GM12878 (cell line): ENCODE measurements around the gene PTPRU. TPM values are rescaled to one million over a fixed set of nuclear protein-coding genes. Genes with fewer than 3 reads are reported as not detected.

Experiments used
- ATAC-seq: fragments of 200-7000 bp; cut with Tn5 transposase; 3 replicates; pipeline ENCODE4 v1.9.1; 2020; ENCODE audit warnings: mild to moderate bottlenecking, moderate library complexity
- BruUV-seq: library from RNA; stranded (reverse); fragments of 400-500 nt; replicated peaks from 2 replicates; lab custom pipeline; 2021; lab: Mats Ljungman, UMichigan
- CTCF ChIA-PET: fragments of 300-600 bp; sonication (Branson Sonifier 250); formaldehyde crosslinking; extraction: SDS; loops from one replicate; lab custom pipeline; 2021; ENCODE audit warnings: inconsistent platforms; lab: Yijun Ruan, JAX
- POLR2A ChIA-PET: fragments of 350-600 bp; formaldehyde crosslinking; extraction: SDS; loops from one replicate; lab custom pipeline; 2021; ENCODE audit warnings: inconsistent platforms; lab: Charles Lee
- RAD21 ChIA-PET: fragments of 300-600 bp; sonication (Branson Sonifier 250); formaldehyde crosslinking; loops from one replicate; lab custom pipeline; 2023; ENCODE audit warnings: antibody characterized with exemption; ENCODE audit not compliant: unreplicated experiment; lab: Charles Lee
- SMC1A ChIA-PET: fragments of 300-600 bp; sonication (Branson Sonifier 250); formaldehyde crosslinking; loops from one replicate; lab custom pipeline; 2023; ENCODE audit not compliant: unreplicated experiment, uncharacterized antibody; lab: Charles Lee
- DNase-seq: peaks from one replicate; pipeline ENCODE4 v3.0.0-alpha.2; 2011; ENCODE audit warnings: low read depth, low spot score
- FAIRE-seq: peaks from 3 replicates; lab custom pipeline; 2011; peaks lifted over from hg19 to GRCh38; lab: Jason Lieb, UNC
- H2AFZ ChIP-seq: 2 replicates; pipeline ENCODE4 v1.6.0; 2011; ENCODE audit warnings: low read depth, low read length, control low read depth; ENCODE audit not compliant: control insufficient read depth
- H3K27ac ChIP-seq: 2 replicates; pipeline ENCODE4 v1.5.1; 2011; ENCODE audit warnings: control low read depth; ENCODE audit not compliant: control insufficient read depth, insufficient read depth
- H3K27me3 ChIP-seq, 2 experiments: replicated peaks in 1 of 2; 2 replicates each; pipeline versions ENCODE4 v1.6.0 to v1.6.1; 2011; ENCODE audit warnings: low read length in 1 of 2; ENCODE audit not compliant: control insufficient read depth in 2 of 2, insufficient read depth in 2 of 2
- H3K36me3 ChIP-seq, 2 experiments: 2 replicates each; pipeline ENCODE4 v1.5.1; 2011; ENCODE audit warnings: low read length in 1 of 2; ENCODE audit not compliant: control insufficient read depth in 2 of 2, insufficient read depth in 2 of 2
- H3K4me1 ChIP-seq: 2 replicates; pipeline ENCODE4 v1.6.1; 2011; ENCODE audit warnings: mild to moderate bottlenecking, low read length, moderate library complexity, mixed read lengths; ENCODE audit not compliant: control insufficient read depth, insufficient read depth
- H3K4me2 ChIP-seq: 2 replicates; pipeline ENCODE4 v1.6.0; 2011; ENCODE audit warnings: control low read depth; ENCODE audit not compliant: control insufficient read depth, insufficient read depth
- H3K4me3 ChIP-seq: fragments of 200-600 bp; sonication (generic); 2 replicates; pipeline ENCODE4 v1.5.1; 2016
- H3K79me2 ChIP-seq: 2 replicates; pipeline ENCODE4 v1.6.0; 2011; ENCODE audit warnings: low read length; ENCODE audit not compliant: control insufficient read depth, insufficient read depth
- H3K9ac ChIP-seq: 2 replicates; pipeline ENCODE4 v1.8.0; 2011; ENCODE audit warnings: low read length, control low read depth, mixed read lengths; ENCODE audit not compliant: control insufficient read depth, insufficient read depth
- H3K9me3 ChIP-seq: replicated peaks from 3 replicates; pipeline ENCODE4 v1.5.1; 2011; ENCODE audit warnings: mild to moderate bottlenecking, low read length; ENCODE audit not compliant: control insufficient read depth, insufficient read depth
- H4K20me1 ChIP-seq: 2 replicates; pipeline ENCODE4 v1.6.0; 2011; ENCODE audit not compliant: control insufficient read depth, insufficient read depth
- ASH2L ChIP-seq: fragments of 300-600, 200-600 bp; sonication (generic); IDR thresholded peaks from 2 replicates; pipeline ENCODE4 v1.6.1; 2017; ENCODE audit warnings: low read depth, mild to moderate bottlenecking, borderline replicate concordance
- BACH1 ChIP-seq: fragments of 450-650 bp; IDR thresholded peaks from 2 replicates; pipeline ENCODE4 v1.6.1; 2017; ENCODE audit warnings: mild to moderate bottlenecking, borderline replicate concordance
- CBFB ChIP-seq: IDR thresholded peaks from 2 replicates; pipeline ENCODE4 v1.6.1; 2016; ENCODE audit warnings: antibody characterized with exemption, low read depth
- CHD1 ChIP-seq: IDR thresholded peaks from 2 replicates; pipeline ENCODE4 v1.6.1; 2012; ENCODE audit warnings: low read depth, low read length, improper control_type of control experiment
- CREB1 ChIP-seq: IDR thresholded peaks from 2 replicates; pipeline ENCODE4 v1.6.1; 2012; ENCODE audit warnings: low read depth, mild to moderate bottlenecking, inconsistent platforms
- ETV6 ChIP-seq, 2 experiments: fragments of 450-650 bp in 1 of 2; IDR thresholded peaks in 1 of 2; conservative IDR thresholded peaks in 1 of 2; 2 replicates each; pipeline ENCODE4 v1.6.1; 2014; ENCODE audit warnings: antibody characterized with exemption in 1 of 2, borderline replicate concordance in 1 of 2, low read depth in 1 of 2, mild to moderate bottlenecking in 1 of 2, moderate library complexity in 1 of 2
- HCFC1 ChIP-seq: fragments of 150-350 bp; IDR thresholded peaks from 2 replicates; pipeline ENCODE4 v1.6.1; 2014; ENCODE audit warnings: low read length
- MEF2B ChIP-seq: fragments of 450-650 bp; IDR thresholded peaks from 2 replicates; pipeline ENCODE4 v1.6.1; 2018; ENCODE audit warnings: mild to moderate bottlenecking, moderate library complexity; ENCODE audit not compliant: partially characterized antibody, poor library complexity, severe bottlenecking
- NFXL1 ChIP-seq: fragments of 450-650 bp; IDR thresholded peaks from 2 replicates; pipeline ENCODE4 v1.6.1; 2017; ENCODE audit warnings: antibody characterized with exemption, mild to moderate bottlenecking, borderline replicate concordance
- SREBF2 ChIP-seq: IDR thresholded peaks from 2 replicates; pipeline ENCODE4 v1.6.1; 2012; ENCODE audit warnings: mild to moderate bottlenecking, low read length
- SUPT20H ChIP-seq: IDR thresholded peaks from 2 replicates; pipeline ENCODE4 v1.6.1; 2011; ENCODE audit warnings: low read depth, mild to moderate bottlenecking, low read length, moderate library complexity, borderline replicate concordance; ENCODE audit not compliant: control insufficient read depth
- YY1 ChIP-seq: IDR thresholded peaks from 2 replicates; pipeline ENCODE4 v1.6.1; 2011; ENCODE audit warnings: low read depth, mild to moderate bottlenecking, low read length
- ZNF207 ChIP-seq: fragments of 450-650 bp; IDR thresholded peaks from 2 replicates; pipeline ENCODE4 v1.6.1; 2014; ENCODE audit warnings: antibody characterized with exemption, mild to moderate bottlenecking, borderline replicate concordance
- ZZZ3 ChIP-seq: IDR thresholded peaks from 2 replicates; pipeline ENCODE4 v1.6.1; 2011; ENCODE audit warnings: low read depth; ENCODE audit not compliant: control insufficient read depth, insufficient read length
- WGBS: methylation state at CpG from one replicate; pipeline ENCODE4 v1.1.6; 2016; ENCODE audit warnings: low lambda C conversion rate; ENCODE audit not compliant: insufficient replicate concordance, insufficient coverage; ENCODE audit errors: missing lambda C conversion rate; 5-methylcytosine and 5-hydroxymethylcytosine counted together
- in situ Hi-C: fragments of 300-500 bp; cut with MboI; formaldehyde crosslinking; loops from 9 replicates; pipeline ENCODE4 v1.14.3; 2018; ENCODE audit warnings: mixed read lengths
- intact Hi-C: fragments of 100-400 bp; cut with micrococcal nuclease; formaldehyde crosslinking; loops from one replicate; pipeline ENCODE4 v1.14.2; 2022; ENCODE audit not compliant: unreplicated experiment
- polyA plus RNA-seq, 11 experiments: library from polyadenylated mRNA; depleted of rRNA in 4 of 11; unstranded in 6 of 11; stranded (reverse) in 5 of 11; fragments of >200 nt; fragmentation: Nextera tagmentation in 4 of 11; fragmentation: Illumina TruSeq in 1 of 11; extraction: Ambion mirVana in 4 of 11; extraction: Trizol in 1 of 11; gene quantifications; 1 replicate in 1 of 11; 2 replicates in 10 of 11; pipeline versions ENCODE4 v1.2.1 to v1.2.3, GENCODE V29; 2011 to 2016; ENCODE audit warnings: inconsistent platforms in 2 of 11, missing spikeins in 2 of 11, low read depth in 1 of 11
- total RNA-seq, 4 experiments: library from RNA; depleted of rRNA in 3 of 4; stranded (reverse); fragments of >200 nt in 3 of 4; fragmentation: Illumina TruSeq in 1 of 4; extraction: Trizol in 1 of 4; gene quantifications; 2 replicates each; pipeline versions ENCODE4 v1.2.1 to v1.2.3, GENCODE V29; 2013 to 2021
- TF ChIP-seq, protein P1 (sequence below): IDR thresholded peaks from 2 replicates; pipeline ENCODE4 v1.6.1; 2011; ENCODE audit warnings: low read depth, low read length, improper control_type of control experiment, borderline replicate concordance
- TF ChIP-seq, protein P2 (sequence below): fragments of 150-350 bp; IDR thresholded peaks from 2 replicates; pipeline ENCODE4 v1.6.1; 2014; ENCODE audit warnings: mild to moderate bottlenecking, low read depth, low read length
- TF ChIP-seq, protein P3 (sequence below), 3 experiments: IDR thresholded peaks in 2 of 3; conservative IDR thresholded peaks in 1 of 3; 2 replicates each; pipeline ENCODE4 v1.5.1; 2011; ENCODE audit warnings: low read depth in 3 of 3, low read length in 3 of 3, mild to moderate bottlenecking in 3 of 3, control low read depth in 2 of 3, moderate library complexity in 2 of 3, inconsistent platforms in 1 of 3, mixed read lengths in 1 of 3; ENCODE audit not compliant: control insufficient read depth in 2 of 3, insufficient read depth in 1 of 3; ENCODE audit errors: extremely low read depth in 1 of 3
- TF ChIP-seq, protein P4 (sequence below): IDR thresholded peaks from 2 replicates; pipeline ENCODE4 v1.6.1; 2012; ENCODE audit warnings: low read depth, low read length, improper control_type of control experiment

PTPRU gene
- total and polyA plus RNA-seq, 10 of the 15 experiments (the other 5 are each of a cell fraction or from before 2014, with no cell fraction given) = 0.04 to 2.5 (median 0.73) TPM

DNA sequence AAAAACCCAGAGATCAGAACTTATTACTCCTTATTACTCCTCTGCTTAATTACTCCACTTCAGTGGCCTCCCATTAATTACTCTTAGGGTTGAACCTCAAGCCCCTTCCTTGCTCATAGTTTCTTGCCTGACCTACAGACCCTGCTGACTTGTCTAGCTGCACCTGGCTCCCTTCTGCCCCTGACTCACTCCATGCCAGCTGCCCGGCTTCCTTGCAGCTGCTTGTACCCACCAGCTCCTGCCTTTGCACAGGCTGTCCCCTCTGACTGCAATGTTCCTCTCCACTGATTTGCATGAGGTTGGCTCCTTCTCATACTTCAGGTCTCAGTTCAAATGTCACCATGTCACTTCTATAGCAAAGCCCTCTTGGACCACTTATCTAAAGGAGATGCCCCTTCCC, 1.9 kb upstream of the PTPRU start:
- ChIA-PET CTCF (interaction anchor here (1.1 kb wide), 1 partner anchor 17 kb away, joined by 3 read pairs; no protein-coding TSS in a partner anchor), POLR2A (interaction anchor here (0.5 to 0.6 kb wide), 2 partner anchors 278 to 1545 kb away, joined by 4 to 5 read pairs; no protein-coding TSS in a partner anchor), SMC1A (interaction anchor here (0.6 kb wide), 2 partner anchors 313 to 463 kb away, joined by 3 to 4 read pairs; no protein-coding TSS in a partner anchor), RAD21 (no interaction called here)
- Histone ChIP-seq H3K9me3 (no peaks in the 10 kb centered on the region), H3K27me3 (peaks cover 10 to 20% of the 10 kb centered on the region in 2 experiments), H4K20me1 (no peaks in the 10 kb centered on the region), H2AFZ (no peak overlapping the region), H3K27ac (no peak overlapping the region), H3K4me2 (no peak overlapping the region), H3K4me1 (peaks cover 12% of the 10 kb centered on the region), H3K4me3 (no peak overlapping the region), H3K36me3 (no peaks in the 10 kb centered on the region), H3K79me2 (peaks cover 11% of the 10 kb centered on the region), H3K9ac (no peak overlapping the region)
- ATAC-seq = no peak
- no peak for FAIRE-seq
- intact Hi-C loops (no loop called here), in situ Hi-C loops (loop anchor here (10.0 kb wide), 1 partner anchor 1680 kb away; no protein-coding TSS in a partner anchor)
- WGBS = 5% methylated on average over 1 of the region's 1 CpG
- DNase-seq = no peak
- BruUV-seq = no TSS peak
- no peak for TF ChIP-seq ZNF207
- TF ChIP-seq HCFC1 = no peak
- no peak for TF ChIP-seq CREB1
- TF ChIP-seq, protein P1, sequence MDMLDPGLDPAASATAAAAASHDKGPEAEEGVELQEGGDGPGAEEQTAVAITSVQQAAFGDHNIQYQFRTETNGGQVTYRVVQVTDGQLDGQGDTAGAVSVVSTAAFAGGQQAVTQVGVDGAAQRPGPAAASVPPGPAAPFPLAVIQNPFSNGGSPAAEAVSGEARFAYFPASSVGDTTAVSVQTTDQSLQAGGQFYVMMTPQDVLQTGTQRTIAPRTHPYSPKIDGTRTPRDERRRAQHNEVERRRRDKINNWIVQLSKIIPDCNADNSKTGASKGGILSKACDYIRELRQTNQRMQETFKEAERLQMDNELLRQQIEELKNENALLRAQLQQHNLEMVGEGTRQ = no peak
- TF ChIP-seq CBFB = no peak
- no peak for TF ChIP-seq ASH2L
- TF ChIP-seq, protein P2, sequence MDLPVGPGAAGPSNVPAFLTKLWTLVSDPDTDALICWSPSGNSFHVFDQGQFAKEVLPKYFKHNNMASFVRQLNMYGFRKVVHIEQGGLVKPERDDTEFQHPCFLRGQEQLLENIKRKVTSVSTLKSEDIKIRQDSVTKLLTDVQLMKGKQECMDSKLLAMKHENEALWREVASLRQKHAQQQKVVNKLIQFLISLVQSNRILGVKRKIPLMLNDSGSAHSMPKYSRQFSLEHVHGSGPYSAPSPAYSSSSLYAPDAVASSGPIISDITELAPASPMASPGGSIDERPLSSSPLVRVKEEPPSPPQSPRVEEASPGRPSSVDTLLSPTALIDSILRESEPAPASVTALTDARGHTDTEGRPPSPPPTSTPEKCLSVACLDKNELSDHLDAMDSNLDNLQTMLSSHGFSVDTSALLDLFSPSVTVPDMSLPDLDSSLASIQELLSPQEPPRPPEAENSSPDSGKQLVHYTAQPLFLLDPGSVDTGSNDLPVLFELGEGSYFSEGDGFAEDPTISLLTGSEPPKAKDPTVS = no peak
- TF ChIP-seq CHD1 = no peak
- TF ChIP-seq SREBF2 = no peak
- TF ChIP-seq YY1 = no peak
- no peak for TF ChIP-seq SUPT20H
- TF ChIP-seq, protein P3, sequence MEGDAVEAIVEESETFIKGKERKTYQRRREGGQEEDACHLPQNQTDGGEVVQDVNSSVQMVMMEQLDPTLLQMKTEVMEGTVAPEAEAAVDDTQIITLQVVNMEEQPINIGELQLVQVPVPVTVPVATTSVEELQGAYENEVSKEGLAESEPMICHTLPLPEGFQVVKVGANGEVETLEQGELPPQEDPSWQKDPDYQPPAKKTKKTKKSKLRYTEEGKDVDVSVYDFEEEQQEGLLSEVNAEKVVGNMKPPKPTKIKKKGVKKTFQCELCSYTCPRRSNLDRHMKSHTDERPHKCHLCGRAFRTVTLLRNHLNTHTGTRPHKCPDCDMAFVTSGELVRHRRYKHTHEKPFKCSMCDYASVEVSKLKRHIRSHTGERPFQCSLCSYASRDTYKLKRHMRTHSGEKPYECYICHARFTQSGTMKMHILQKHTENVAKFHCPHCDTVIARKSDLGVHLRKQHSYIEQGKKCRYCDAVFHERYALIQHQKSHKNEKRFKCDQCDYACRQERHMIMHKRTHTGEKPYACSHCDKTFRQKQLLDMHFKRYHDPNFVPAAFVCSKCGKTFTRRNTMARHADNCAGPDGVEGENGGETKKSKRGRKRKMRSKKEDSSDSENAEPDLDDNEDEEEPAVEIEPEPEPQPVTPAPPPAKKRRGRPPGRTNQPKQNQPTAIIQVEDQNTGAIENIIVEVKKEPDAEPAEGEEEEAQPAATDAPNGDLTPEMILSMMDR (IDR thresholded peaks at IDR 0.05 in 2 of 3, conservative IDR thresholded peaks at IDR 0.05 in 1 of 3; ENCODE audit: control insufficient read depth in 2 of 3, extremely low read depth in 1 of 3, insufficient read depth in 1 of 3, low read depth in 3 of 3, low read length in 3 of 3) = no peak
- TF ChIP-seq BACH1 = no peak
- TF ChIP-seq MEF2B = no peak
- no peak for TF ChIP-seq ZZZ3
- TF ChIP-seq ETV6 (conservative IDR thresholded peaks at IDR 0.05 in 1 of 2, IDR thresholded peaks at IDR 0.05 in 1 of 2; ENCODE audit: borderline replicate concordance in 1 of 2, low read depth in 1 of 2) = no peak
- TF ChIP-seq, protein P4, sequence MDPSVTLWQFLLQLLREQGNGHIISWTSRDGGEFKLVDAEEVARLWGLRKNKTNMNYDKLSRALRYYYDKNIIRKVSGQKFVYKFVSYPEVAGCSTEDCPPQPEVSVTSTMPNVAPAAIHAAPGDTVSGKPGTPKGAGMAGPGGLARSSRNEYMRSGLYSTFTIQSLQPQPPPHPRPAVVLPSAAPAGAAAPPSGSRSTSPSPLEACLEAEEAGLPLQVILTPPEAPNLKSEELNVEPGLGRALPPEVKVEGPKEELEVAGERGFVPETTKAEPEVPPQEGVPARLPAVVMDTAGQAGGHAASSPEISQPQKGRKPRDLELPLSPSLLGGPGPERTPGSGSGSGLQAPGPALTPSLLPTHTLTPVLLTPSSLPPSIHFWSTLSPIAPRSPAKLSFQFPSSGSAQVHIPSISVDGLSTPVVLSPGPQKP = no peak
- no peak for TF ChIP-seq NFXL1
